Upper lobe of right lung (tissue), 1 donor: ENCODE measurements around the gene TTBK2. TPM values are rescaled to one million over a fixed set of nuclear protein-coding genes. Genes with fewer than 3 reads are reported as not detected.
A peak's percentile ranks its signal among the peaks of the same experiment; 100 is the strongest.
"Not testable (repeated sequence)": the region's sequence is repeated elsewhere in the genome, so short reads cannot be mapped to it uniquely, and the experiment has no call there.

ENCODE experiments used
- ATAC-seq: fragments of 200-7000 bp; cut with Tn5 transposase; one replicate; pipeline ENCODE4 v1.9.1; 2020; ENCODE audit warnings: mild to moderate bottlenecking, moderate library complexity
- DNase-seq: peaks from one replicate; pipeline ENCODE4 v3.0.0-alpha.2; 2020
- H3K27ac ChIP-seq: fragments of 200-600 bp; one replicate; pipeline ENCODE4 v1.8.0; 2022
- H3K27me3 ChIP-seq: fragments of 200-600 bp; one replicate; pipeline ENCODE4 v1.8.0; 2022; ENCODE audit warnings: mild to moderate bottlenecking
- H3K36me3 ChIP-seq: fragments of 200-600 bp; one replicate; pipeline ENCODE4 v1.8.0; 2022
- H3K4me1 ChIP-seq: fragments of 200-600 bp; one replicate; pipeline ENCODE4 v1.8.0; 2022
- H3K4me3 ChIP-seq: fragments of 200-600 bp; one replicate; pipeline ENCODE4 v1.8.0; 2022; ENCODE audit warnings: mild to moderate bottlenecking
- H3K9me3 ChIP-seq: fragments of 200-600 bp; one replicate; pipeline ENCODE4 v1.8.0; 2022
- intact Hi-C: fragments of 100-400 bp; cut with DNase I; formaldehyde crosslinking; loops from one replicate; pipeline ENCODE4 v1.11.0; 2022
- total RNA-seq: library from RNA; stranded (reverse); fragmentation: NEBNext Ultra II Directional; extraction: Animal tissue kit (Norgen Biotek cat#: 25700); gene quantifications from one replicate; pipeline ENCODE4 v1.2.1, GENCODE V29; 2021
- TF ChIP-seq, protein P1 (sequence below): fragments of 200-600 bp; IDR thresholded peaks from one replicate; pipeline ENCODE4 v1.8.0; 2022; ENCODE audit warnings: antibody characterized with exemption
- donor health status: DM: no; HTN: yes; CAD: no; lungs with severe emphysema.

TTBK2 gene
- total RNA-seq, 1 donor from 2014 or later: 19.1 TPM

DNA sequence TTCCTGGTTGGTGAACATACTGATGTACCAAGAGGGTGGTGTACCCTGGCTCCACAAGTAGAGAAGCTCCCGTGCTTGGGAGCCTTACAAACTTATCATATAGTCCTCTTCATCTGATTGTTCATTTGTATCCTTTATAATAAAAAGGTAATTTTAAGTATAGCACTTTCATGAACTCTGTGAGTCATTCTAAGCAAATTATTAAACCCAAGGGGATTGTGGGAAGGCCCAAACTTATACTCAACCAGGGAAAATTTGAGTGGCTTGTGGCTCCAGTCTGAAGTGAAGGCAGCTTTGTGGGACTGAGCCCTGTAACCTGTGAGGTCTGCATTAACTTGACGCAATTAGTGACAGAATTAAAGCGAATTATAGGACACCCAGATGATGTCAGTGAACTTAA lies 29.0 kb downstream of the TTBK2 start:
- Histone ChIP-seq H3K9me3 (no peaks in the 10 kb centered on the region), H3K4me1 (peaks cover 9% of the 10 kb centered on the region), H3K36me3 (no peaks in the 10 kb centered on the region), H3K27ac (no peak overlapping the region), H3K4me3 (no peak overlapping the region), H3K27me3 (no peaks in the 10 kb centered on the region)
- intact Hi-C loops: no loop called here
- TF ChIP-seq, protein P1, sequence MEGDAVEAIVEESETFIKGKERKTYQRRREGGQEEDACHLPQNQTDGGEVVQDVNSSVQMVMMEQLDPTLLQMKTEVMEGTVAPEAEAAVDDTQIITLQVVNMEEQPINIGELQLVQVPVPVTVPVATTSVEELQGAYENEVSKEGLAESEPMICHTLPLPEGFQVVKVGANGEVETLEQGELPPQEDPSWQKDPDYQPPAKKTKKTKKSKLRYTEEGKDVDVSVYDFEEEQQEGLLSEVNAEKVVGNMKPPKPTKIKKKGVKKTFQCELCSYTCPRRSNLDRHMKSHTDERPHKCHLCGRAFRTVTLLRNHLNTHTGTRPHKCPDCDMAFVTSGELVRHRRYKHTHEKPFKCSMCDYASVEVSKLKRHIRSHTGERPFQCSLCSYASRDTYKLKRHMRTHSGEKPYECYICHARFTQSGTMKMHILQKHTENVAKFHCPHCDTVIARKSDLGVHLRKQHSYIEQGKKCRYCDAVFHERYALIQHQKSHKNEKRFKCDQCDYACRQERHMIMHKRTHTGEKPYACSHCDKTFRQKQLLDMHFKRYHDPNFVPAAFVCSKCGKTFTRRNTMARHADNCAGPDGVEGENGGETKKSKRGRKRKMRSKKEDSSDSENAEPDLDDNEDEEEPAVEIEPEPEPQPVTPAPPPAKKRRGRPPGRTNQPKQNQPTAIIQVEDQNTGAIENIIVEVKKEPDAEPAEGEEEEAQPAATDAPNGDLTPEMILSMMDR: no peak
- DNase-seq (no peak), ATAC-seq (no peak)

DNA sequence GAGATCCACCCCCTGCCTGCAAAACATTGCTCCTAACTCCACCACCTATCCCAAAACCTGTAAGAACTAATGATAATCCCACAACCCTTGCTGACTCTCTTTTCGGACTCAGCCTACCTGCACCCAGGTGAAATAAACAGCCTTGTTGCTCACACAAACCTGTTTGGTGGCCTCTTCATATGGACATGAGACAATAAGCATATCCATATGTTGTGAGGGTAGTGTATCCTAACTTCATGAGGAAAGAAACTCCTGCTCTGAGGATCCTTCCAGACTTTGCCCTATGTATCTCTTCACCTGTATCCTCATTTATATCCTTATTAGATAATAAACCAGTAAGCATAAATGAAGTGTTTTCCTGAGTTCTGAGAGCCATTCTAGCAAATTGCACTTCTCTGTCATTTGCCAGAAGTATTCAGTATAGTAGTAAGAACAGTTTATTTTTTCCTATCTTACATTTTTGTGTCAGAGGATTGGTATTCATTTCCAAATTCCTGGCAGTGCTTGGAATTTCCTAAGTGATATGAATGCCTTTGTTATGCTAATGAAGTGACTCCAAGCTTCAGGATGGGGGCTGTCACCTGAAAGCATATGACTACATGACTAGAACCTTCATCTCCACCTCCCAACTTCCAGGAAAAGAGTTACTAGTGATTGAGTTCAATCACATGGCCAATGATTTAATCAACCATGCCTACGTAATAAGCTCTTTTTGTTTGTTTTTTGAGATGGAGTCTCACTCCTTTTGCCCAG lies 30.2 kb downstream of the TTBK2 start:
- Histone ChIP-seq H3K27me3 (no peaks in the 10 kb centered on the region), H3K36me3 (no peaks in the 10 kb centered on the region), H3K4me1 (peaks cover 9% of the 10 kb centered on the region), H3K4me3 (no peak overlapping the region), H3K27ac (no peak overlapping the region), H3K9me3 (no peaks in the 10 kb centered on the region)
- intact Hi-C loops: no loop called here
- DNase-seq: no peak
- TF ChIP-seq, protein P1: no peak
- peak; percentile 65 for ATAC-seq

DNA sequence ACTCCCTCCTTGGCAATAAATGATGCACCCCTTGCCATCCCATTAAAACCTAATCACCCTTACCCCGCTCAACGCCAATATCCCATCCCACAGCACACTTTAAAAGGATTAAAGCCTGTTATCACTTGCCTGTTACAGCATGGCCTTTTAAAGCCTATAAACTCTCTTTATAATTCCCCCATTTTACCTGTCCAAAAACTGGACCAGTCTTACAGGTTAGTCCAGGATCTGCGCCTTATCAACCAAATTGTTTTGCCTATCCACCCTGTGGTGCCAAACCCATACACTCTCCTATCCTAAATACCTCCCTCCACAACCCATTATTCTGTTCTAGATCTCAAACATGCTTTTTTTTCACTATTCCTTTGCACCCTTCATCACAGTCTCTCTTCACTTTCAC lies 33.2 kb downstream of the TTBK2 start:
- H3K4me3 ChIP-seq, H3K4me1 ChIP-seq, H3K9me3 ChIP-seq, ATAC-seq, intact Hi-C loops, H3K36me3 ChIP-seq, DNase-seq, H3K27me3 ChIP-seq, H3K27ac ChIP-seq: not testable (repeated sequence)

DNA sequence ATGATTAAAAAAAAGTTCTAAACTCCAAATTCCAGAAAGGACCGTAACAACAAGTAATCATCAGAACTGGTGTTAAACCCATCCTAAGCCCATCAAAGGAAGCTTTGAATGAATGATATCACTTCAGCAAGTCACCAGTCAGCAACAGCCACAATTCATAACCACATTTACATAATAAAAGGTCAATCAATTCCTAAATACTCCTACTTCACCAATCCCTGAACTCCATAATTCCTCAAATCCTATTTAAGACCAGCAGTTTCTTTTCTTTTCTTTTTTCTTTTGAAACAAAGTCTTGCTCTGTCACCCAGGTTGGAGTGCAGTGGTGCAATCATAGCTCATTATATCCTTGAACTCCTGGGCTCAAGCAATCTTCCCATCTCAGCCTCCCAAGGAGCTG lies 40.5 kb downstream of the TTBK2 start:
- Histone ChIP-seq H3K9me3 (no peaks in the 10 kb centered on the region), H3K4me1 (no peaks in the 10 kb centered on the region), H3K4me3 (no peak overlapping the region), H3K36me3 (no peaks in the 10 kb centered on the region), H3K27ac (no peak overlapping the region), H3K27me3 (no peaks in the 10 kb centered on the region)
- ATAC-seq (no peak), DNase-seq (no peak)
- TF ChIP-seq, protein P1: no peak
- intact Hi-C loops: no loop called here

DNA sequence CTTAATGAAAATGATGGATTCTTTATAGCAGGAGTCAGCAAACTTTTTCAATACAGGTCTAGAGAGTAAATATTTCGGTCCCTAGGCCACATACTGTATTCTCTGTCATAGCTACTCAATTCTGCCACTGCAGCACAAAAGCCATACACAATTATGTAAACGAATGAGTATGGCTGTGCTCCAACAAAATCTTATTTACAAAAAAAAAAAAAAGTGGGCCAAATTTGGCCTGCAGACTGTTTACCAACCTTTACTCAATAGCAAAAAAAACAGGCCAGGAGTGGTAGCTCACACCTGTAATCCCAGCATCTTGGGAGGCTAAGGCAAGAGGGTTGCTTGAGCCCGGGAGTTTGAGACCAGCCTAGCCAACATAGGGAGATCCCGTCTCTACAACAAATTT lies 41.1 kb downstream of the TTBK2 start:
- Histone ChIP-seq H3K4me1 (no peaks in the 10 kb centered on the region), H3K36me3 (no peaks in the 10 kb centered on the region), H3K27me3 (no peaks in the 10 kb centered on the region), H3K27ac (no peak overlapping the region), H3K9me3 (no peaks in the 10 kb centered on the region), H3K4me3 (no peak overlapping the region)
- TF ChIP-seq, protein P1: no peak
- intact Hi-C loops: no loop called here
- no peak for DNase-seq
- ATAC-seq: peak; percentile 26

DNA sequence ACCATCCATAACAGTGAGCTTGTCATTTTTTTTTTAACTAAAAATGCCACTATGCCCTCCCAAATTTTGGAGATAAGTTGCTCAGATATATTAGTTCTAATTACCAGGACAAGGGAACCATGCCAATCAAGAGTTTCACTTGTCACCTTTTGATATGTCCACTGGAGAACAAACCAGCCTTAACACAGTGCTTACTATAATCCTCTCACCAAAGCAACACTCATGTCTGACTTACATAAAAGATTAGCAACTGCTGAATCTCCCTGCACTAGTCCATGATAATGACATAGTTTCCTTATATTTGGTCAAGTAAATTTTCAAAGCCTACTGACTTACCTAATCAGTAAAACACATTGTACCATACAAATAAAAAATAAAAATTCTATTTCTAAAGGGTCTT lies 44.4 kb downstream of the TTBK2 start:
- DNase-seq (no peak), ATAC-seq (no peak)
- intact Hi-C loops: no loop called here
- H3K9me3 ChIP-seq: no peaks in the 10 kb centered on the region
- H3K27me3 ChIP-seq: no peaks in the 10 kb centered on the region
- H3K4me1 ChIP-seq: no peaks in the 10 kb centered on the region
- TF ChIP-seq, protein P1: no peak
- no peak overlapping the region for H3K27ac ChIP-seq
- H3K36me3 ChIP-seq: no peaks in the 10 kb centered on the region
- no peak overlapping the region for H3K4me3 ChIP-seq
